ELR (cell line): ENCODE results near the gene BABAM1.
A peak's percentile ranks its signal among the peaks of the same experiment; 100 is the strongest.
"Not testable (repeated sequence)": the region's sequence is repeated elsewhere in the genome, so short reads cannot be mapped to it uniquely, and the experiment has no call there.

Source experiments
- DNase-seq: peaks from one replicate; pipeline ENCODE4 v3.0.0-alpha.2; 2015; ENCODE audit warnings: low read depth

Gene BABAM1

GRCh38 chr19:17243830-17244617, 23.2 kb upstream of the BABAM1 start:
- DNase-seq = peak; percentile 69

- peak; percentile 20 for DNase-seq
Observed at GRCh38 chr19:17244618-17245534, 22.4 kb upstream of the BABAM1 start.

GRCh38 chr19:17245535-17245984, 21.7 kb upstream of the BABAM1 start, which contains the start of gene NR2F6:
Gene NR2F6, minus strand, starts transcription at chr19:17245919. Its CDS starts 699 bp downstream, at chr19:17245220.
- no peak for DNase-seq

- peak; percentile 42 for DNase-seq
Observed at GRCh38 chr19:17246681-17247425, 20.4 kb upstream of the BABAM1 start.

- DNase-seq = no peak
Observed at GRCh38 chr19:17248011-17248776, 19.0 kb upstream of the BABAM1 start.

GRCh38 chr19:17249887-17250548, 17.2 kb upstream of the BABAM1 start:
- DNase-seq = no peak

GRCh38 chr19:17254636-17255035, 12.6 kb upstream of the BABAM1 start:
- no peak for DNase-seq

GRCh38 chr19:17255150-17255621, 12.1 kb upstream of the BABAM1 start:
- DNase-seq = no peak

GRCh38 chr19:17256130-17256529, 11.1 kb upstream of the BABAM1 start:
- no peak for DNase-seq

GRCh38 chr19:17259118-17259780, 8.0 kb upstream of the BABAM1 start:
- DNase-seq = no peak

GRCh38 chr19:17259934-17260333, 7.3 kb upstream of the BABAM1 start:
- DNase-seq = no peak

- peak; percentile 85 for DNase-seq
Observed at GRCh38 chr19:17260842-17261325, 6.4 kb upstream of the BABAM1 start.

- no peak for DNase-seq
Observed at GRCh38 chr19:17262557-17262956, 4.7 kb upstream of the BABAM1 start.

GRCh38 chr19:17263712-17264640, 3.3 kb upstream of the BABAM1 start:
- no peak for DNase-seq

- DNase-seq = no peak
Observed at GRCh38 chr19:17264641-17264979, 2.6 kb upstream of the BABAM1 start, which contains the start of gene USHBP1. Gene USHBP1, minus strand, starts transcription at chr19:17264745. Its CDS starts 446 bp downstream, at chr19:17264299.

GRCh38 chr19:17266026-17266425, 1.2 kb upstream of the BABAM1 start:
- no peak for DNase-seq

- DNase-seq = no peak
Observed at GRCh38 chr19:17266589-17266974, 661 bp upstream of the BABAM1 start.

GRCh38 chr19:17268754-17269153, 1.5 kb downstream of the BABAM1 start:
- no peak for DNase-seq

- DNase-seq = not testable (repeated sequence)
Observed at GRCh38 chr19:17274892-17275291, 7.6 kb downstream of the BABAM1 start.
